Right ventricle myocardium inferior (tissue), 1 donor: ENCODE results near the gene HOXB8. TPM values are rescaled to one million over a fixed set of nuclear protein-coding genes. Genes with fewer than 3 reads are reported as not detected.

ENCODE experiments used
- ATAC-seq: fragments of 200-7000 bp; cut with Tn5 transposase; one replicate; pipeline ENCODE4 v1.9.1; 2020; ENCODE audit warnings: mild to moderate bottlenecking, moderate library complexity
- DNase-seq: peaks from one replicate; pipeline ENCODE4 v3.0.0; 2021; ENCODE audit errors: missing footprints
- intact Hi-C: fragments of 100-400 bp; cut with DNase I; formaldehyde crosslinking; loops from one replicate; pipeline ENCODE4 v1.11.0; 2022
- total RNA-seq: library from RNA; stranded (reverse); fragmentation: NEBNext Ultra II Directional; extraction: Animal tissue kit (Norgen Biotek cat#: 25700); gene quantifications from one replicate; pipeline ENCODE4 v1.2.1, GENCODE V29; 2021
- donor health status: DM: no; HTN: yes; CAD: no; lungs with severe emphysema.

Gene HOXB8
- total RNA-seq, 1 donor from 2014 or later, result not detected

DNA sequence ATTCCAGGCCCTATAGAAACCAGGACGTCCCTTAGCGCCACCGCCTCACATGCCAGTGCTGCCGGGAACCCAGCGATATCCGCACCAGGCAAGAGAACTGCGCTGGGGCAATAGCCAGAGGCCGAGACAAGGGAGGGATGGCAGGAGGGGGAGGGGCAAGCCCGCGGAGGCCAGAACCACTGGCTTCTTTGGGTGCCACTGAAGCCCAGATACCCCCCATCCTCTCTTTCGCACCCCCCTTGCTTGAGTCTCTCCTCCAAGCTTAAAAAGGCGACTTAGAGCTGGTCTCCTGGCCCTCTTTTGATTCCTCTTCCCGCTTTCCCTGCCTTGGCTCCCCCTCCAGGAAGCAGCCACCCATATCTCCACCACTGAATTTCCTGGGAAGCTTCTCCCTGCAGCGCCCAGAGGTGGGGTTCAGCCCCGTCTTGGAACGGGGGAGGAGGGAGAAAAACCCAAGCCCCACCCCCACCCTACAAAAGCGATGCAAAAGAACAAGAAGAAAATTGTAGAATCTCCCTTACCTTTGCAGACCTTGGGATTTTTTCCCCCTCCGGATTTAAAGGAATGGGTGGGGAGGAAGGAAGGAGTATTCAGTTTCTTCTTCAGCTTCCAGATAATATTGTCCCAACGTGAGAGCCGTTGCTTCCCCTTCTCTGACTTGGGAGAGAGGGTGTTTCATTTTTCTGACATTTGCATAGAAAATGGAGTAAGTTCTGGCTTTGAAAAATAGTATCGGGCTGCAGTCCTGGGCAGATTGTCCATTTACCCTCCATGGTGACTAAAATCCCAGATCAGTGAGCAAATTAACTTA, 10.9 kb downstream of the HOXB8 start:
- ATAC-seq (no peak), DNase-seq (no peak)
- intact Hi-C loops, result no loop called here

DNA sequence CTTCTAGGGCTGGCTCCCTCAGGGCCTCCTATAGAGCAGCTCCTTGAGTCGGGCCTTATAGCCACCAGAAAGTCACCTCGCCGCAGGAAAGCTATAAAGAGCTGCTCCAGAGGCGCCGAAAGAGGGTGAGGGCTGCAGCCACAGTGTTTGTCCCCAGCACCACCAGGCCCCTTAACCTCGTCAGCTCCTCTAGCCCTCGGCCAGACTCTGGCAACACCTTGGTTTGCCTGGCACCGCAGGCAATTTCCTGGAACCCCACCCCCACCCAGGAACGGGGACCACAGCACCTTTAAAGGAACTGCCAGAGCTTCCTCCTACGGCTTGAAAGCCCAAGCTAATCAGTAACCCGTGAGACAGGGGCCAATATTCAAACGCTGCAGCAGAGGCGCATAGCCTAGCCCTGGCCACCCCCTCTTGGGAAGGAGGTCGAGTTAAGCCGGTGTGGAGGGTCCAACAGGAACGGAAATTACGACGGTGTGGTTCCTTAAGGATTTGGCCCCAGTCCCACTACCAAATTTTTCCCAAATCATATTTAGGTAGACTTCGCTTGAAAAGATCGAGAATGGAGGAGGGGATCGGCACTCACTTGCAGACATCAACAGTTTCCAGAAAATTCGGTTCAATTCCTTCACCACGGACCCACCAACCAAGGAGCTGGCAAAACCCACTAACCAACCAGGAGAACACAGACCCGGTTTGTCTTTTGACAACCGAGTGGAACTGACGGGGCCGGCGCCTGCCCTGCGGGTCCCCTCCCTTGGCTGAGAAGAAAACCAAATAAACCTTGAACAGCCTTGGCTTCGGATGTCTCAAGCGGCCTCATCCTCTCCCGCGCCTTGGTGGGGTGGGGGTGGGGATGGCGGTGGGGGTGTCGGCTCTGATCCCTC, 13.3 kb downstream of the HOXB8 start:
- intact Hi-C loops, result loop anchor here (2.0 kb wide), 1 partner anchor 17 kb away; no protein-coding TSS in a partner anchor
- DNase-seq (no peak), ATAC-seq (no peak)

DNA sequence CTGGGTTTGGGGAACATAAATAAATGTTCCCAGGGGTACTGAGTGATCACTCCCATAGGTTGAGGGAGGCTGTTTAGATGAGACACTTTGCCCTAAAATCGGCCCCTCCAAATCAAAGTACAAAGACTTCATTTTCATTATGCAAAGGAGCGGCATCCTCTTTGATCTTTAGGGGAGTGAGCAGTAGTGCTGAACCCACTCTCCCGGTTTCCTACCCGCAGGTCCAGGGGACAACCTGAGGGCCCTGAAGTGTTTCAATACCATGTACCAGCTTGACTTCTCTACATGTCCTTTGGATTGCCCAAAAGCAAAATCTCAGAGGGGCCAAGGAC, 13.9 kb downstream of the HOXB8 start:
- intact Hi-C loops, result loop anchor here (2.0 kb wide), 1 partner anchor 18 kb away; no protein-coding TSS in a partner anchor
- ATAC-seq, result no peak
- DNase-seq, result no peak

DNA sequence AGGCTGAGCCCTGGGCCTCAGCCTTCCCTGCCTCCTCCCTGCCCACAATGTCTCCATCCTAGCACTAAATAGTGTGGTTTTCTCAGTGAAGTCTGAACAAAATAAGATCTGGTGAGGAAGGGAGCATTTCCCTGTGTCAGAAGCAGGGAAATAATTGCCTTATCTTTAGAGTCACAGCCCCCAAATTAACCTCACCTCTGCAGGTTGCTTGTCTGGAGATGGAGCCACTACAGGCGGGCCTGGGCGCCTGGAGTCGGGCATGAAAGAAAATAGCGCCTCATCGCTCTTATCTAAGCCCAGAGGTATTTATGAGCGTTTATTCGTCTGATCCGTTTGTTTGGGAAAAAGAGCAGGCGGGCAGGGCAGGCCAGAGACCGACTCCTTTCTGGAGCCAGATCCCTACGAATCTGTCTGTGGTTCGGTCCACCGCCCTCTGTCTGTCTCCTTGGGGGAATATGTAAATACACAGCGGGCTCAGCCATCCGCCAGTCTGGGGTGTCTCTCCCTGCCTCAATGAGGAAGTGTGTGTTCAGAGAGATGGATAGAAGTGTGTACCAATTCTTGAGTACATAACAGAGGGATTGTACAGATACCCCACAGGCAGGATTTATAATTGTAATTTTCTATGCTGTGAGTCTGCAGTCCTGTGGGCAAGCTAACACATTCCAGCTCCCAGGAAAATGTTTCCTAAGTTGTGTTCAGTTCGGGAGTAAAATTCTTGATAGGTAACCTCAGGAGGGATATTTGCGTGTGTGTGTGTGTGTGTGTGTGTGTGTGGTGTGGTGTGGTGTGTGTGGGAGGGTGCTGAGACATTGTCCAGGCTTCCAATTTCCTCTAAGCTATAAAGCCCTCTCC, 14.6 kb downstream of the HOXB8 start:
- intact Hi-C loops, result loop anchor here (2.0 kb wide), 1 partner anchor 18 kb away; no protein-coding TSS in a partner anchor
- DNase-seq (no peak), ATAC-seq (no peak)

DNA sequence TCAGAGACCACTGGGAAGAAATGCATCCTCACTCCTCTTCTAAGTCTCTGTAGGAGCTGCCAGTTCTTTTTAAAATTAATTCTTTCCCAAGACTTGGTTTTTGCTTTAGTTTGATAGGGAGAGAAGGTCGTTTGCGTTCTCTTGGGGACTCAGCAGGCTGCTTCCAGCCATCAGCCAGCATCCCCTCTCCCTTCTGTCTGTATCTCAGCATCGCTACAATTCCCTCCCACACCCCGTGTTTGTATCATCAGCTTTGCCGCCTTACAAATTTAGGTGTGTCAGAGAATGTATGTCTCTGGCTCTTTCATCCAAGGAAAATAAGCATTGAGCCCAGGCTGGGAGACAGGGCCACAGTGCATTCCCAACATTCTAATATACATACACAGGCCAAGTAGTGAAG, 15.7 kb downstream of the HOXB8 start:
- DNase-seq (no peak), ATAC-seq (no peak)
- intact Hi-C loops, result loop anchor here (10.0 kb wide), 1 partner anchor 245 kb away; no protein-coding TSS in a partner anchor

DNA sequence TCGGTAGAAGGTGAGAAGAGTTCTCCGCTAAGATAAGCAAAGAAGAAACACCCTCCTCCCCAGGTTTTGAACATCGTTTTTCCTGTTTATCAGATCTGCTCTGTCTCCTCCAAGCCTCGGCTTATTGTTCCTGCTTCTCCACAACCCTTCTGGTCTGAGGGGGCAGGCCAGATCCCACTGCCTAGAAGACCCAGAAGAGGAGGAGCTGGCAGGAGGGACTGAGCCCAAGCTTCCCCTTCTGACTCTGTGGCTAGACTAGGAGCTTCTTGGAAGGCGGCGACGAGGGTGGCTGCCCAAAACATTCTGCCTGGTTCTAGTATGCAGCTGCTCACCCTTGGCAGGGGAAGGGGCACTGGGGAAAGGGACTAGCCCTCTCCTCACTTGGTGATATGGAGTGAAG, 16.4 kb downstream of the HOXB8 start:
- DNase-seq (no peak), ATAC-seq (no peak)
- intact Hi-C loops, result loop anchor here (10.0 kb wide), 1 partner anchor 244 kb away; no protein-coding TSS in a partner anchor

DNA sequence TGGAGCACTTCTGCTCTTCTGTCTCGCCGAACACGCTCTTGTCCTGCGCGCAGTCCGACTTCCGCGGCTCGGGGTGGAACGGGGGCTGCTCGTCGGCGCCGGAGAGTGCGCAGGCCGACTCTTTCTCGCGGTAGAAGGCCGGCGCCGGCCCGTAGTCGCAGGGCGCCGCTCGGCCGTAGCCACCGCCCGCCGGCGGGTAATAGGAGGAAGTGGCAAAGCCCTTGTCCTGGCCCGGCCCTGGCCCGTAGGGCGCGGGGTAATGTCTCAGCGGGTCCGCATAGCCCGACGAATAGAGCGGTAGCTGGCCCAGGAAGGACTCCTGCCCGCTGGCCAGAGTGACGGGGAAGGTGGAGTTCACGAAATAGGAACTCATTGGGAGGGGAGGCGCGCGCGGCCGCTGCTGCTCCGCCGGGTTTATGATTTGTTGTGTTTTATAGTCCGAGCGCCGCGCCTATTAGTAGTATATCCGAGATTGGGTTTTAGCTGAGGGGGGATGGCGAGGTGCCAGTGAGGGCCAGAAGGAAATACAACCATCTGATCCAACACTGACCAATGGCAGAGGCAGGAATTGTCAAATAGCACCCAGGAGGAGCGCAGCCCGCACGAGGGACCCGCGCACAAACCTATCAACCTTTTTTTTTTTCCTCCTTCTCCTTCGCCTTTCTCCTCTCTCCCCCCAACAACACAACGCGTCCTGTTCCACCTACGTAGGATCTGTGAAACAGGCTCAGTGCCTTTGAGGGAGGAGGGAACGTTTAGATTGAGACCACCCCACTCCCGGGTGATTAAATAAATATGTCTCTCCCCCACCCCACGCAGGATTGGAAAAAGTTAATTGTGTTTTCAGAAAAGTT, 17.1 kb downstream of the HOXB8 start:
- intact Hi-C loops, result loop anchor here (10.0 kb wide), 1 partner anchor 243 kb away; no protein-coding TSS in a partner anchor
- DNase-seq (peak; percentile 81), ATAC-seq (peak; percentile 41)

DNA sequence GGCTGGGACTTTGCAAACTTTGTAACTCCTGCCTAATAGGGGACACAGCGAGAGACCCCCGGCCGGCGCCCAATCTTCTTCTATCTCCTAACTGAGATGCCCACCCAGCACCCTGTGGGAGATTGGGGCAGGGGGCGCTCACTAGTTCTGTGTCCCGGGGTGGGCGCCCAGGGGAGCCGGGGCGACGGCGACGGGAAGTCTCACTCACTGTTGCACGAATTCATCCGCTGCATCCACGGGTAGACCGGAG, 17.6 kb downstream of the HOXB8 start:
- peak; percentile 17 for ATAC-seq
- intact Hi-C loops, result loop anchor here (10.0 kb wide), 1 partner anchor 243 kb away; no protein-coding TSS in a partner anchor
- no peak for DNase-seq

DNA sequence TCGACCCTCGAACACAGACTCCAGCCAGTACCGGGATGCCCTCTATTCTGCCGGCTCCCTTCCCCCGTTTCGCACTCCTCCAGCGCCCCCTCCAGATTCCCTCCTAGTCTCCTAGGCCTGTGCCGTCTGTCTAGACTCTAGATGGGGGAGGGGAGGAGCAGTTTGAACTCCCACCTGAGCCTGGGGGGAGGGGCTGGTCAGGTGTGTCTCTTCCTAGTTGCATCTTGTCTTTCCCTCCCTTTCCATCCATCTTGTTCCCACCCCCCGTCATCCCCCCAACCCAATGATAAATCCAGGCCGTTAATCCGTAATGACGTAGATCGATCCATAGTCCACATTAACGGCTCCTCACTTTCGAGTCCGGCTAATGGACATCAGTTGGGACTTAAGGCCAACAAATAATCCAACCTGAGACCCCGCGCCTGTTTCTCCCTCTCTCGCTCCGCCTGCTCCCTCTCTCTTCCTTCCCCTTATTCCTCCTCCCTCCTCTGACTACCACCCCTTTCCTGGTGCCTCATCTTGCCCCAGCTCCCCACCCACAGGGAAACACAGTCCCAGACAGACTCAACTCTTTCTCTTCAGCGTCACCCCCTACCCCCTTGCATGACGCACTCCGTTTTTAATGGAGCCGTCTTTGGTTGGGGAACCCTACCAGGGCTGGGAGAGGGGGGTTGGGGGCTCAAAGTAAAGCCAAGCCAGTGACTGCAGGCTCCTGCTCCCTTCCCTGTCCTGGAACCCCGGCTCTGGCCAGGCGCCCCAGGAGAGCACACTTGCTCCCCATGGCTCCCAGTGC, 18.2 kb downstream of the HOXB8 start:
- DNase-seq (no peak), ATAC-seq (no peak)
- intact Hi-C loops, result loop anchor here (10.0 kb wide), 1 partner anchor 242 kb away; no protein-coding TSS in a partner anchor

DNA sequence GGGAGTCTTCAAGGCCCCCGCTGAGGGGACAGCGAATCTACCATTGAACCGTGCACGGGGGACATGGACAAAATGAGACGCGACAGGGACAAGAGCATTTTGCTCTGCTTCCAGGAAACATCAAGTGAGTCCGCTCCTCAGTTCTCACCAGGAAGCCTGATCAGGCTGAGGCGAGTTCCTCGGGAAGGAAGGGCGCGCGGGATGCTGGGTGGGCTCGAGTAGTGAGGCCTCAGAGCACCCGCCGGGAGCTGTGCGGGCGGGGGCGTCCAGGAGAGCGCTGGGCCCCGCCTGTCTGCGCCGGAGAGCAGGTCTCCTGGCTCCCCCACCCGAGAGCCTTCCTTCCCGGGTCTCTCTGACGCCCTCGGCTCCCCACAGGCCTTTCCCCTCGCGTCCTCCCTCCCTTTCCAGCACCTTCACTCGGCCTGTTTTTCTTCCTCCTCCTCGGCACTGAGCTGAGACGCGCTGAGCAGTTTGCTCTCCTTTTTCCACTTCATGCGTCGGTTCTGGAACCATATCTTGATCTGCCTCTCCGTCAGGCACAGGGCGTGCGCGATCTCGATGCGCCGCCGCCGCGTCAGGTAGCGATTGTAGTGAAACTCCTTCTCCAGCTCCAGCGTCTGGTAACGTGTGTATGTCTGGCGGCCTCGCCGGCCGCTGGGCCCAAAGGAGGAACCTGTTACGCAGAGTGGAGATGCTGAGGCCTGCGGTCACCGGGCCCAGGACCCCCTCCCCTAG, 18.9 kb downstream of the HOXB8 start:
- intact Hi-C loops, result loop anchor here (10.0 kb wide), 1 partner anchor 241 kb away; no protein-coding TSS in a partner anchor
- ATAC-seq (no peak), DNase-seq (no peak)

DNA sequence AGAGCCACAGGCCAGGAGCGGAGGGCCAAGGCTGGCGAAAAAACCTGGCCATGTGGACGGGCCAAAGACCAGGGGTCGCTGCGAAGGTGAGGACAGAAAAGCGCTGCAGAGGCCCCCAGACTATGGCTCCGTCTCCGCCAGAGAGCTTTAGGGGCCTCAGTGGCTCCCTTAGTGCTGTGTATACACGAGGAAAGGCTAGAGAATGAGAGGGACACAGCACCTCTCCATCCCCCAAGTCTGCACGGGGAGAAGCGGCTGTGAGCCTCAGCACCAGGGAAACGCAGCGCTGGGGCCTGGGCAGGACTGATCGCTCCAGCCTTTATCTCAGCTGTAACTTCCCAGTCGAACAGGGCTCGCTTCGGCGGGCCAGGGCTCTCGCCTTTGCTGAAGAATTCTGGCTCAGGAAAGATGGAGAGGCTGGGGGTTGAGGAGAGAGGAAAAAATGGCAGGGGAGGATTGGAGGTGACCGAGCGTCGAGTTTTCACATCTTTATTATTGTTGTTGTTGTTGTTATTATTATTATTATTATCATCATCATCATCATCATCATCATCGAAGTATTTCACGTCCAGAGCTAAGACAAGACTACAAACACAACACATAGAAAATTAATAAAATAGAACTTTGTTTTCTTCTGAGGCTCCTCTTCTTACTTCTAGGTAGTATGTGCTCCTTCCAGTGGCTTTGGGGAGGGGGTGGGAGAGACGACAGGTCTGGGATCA, 19.7 kb downstream of the HOXB8 start:
- intact Hi-C loops, result loop anchor here (10.0 kb wide), 1 partner anchor 241 kb away; no protein-coding TSS in a partner anchor
- DNase-seq, result no peak
- ATAC-seq, result no peak

DNA sequence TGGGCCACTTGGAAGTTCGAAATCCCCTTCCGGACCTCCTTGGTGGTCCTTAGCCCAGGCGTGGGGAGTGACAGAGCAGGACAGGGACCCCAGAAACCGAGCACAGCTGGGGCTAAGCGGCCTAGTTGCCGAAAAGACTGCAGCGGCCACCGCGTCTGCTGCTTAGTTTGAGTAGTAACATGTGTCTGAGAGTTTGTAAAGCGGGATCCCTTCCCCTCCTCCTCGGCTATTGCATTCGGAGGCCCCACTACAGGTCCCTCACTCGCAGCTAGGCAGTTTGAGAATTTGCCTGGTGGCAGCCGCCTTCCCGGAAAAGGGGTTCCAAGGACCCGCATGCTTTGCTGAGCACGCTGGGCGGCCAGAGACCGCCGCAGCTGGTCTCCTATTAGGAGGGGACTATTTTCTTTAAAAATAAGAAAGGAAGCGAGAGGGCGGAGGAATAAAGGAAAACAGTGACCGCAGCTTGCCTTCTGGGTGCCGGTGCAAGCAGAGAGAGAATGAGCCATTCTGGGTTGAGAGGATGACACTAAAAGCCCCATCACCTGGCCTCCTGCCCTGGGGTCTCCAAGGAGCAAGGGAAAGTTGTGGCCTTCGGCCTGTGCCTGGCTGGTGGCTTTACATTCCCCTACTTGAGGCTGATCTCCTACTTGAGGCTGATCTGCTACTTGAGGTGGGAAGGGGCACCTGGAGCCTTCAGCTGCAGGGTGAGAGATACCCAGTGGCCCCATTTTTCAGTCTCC, 20.4 kb downstream of the HOXB8 start:
- intact Hi-C loops, result loop anchor here (10.0 kb wide), 1 partner anchor 240 kb away; no protein-coding TSS in a partner anchor
- no peak for DNase-seq
- no peak for ATAC-seq

DNA sequence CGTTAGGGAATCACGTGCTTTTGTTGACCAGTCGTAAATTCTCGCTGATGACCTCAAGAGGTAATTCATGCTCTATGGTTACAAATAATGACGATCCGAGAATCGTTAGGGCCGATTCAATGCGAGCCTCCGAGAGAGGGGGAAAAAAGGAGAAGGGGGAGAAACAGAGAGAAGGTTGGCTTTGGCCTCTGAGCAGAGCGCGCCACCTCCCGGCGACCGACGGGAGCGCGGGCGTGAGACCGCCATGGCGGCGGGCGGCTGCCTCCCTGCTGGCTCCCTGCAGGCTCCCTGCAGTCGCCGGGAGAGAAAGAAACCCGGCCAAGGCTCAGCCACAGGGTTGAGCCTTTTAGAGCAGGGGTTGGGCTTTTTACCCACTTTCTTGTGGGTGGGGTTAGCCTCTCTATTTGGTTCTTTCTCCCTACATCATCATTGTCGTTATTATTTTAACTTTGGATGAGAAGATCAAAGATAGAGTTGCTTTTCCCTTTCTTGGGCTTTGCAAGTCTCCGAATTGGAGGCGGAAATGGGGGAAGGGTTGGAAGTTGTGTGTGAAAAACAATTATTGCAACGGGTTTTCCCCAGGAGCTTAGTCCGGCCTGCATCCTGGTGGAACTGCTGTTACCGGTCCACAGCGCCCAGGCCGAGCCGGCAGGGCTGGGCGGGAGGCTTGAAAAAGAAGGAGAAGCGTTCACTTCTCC, 21.1 kb downstream of the HOXB8 start:
- DNase-seq (peak; percentile 84), ATAC-seq (peak; percentile 62)
- intact Hi-C loops, result loop anchor here (10.0 kb wide), 1 partner anchor 239 kb away; no protein-coding TSS in a partner anchor

DNA sequence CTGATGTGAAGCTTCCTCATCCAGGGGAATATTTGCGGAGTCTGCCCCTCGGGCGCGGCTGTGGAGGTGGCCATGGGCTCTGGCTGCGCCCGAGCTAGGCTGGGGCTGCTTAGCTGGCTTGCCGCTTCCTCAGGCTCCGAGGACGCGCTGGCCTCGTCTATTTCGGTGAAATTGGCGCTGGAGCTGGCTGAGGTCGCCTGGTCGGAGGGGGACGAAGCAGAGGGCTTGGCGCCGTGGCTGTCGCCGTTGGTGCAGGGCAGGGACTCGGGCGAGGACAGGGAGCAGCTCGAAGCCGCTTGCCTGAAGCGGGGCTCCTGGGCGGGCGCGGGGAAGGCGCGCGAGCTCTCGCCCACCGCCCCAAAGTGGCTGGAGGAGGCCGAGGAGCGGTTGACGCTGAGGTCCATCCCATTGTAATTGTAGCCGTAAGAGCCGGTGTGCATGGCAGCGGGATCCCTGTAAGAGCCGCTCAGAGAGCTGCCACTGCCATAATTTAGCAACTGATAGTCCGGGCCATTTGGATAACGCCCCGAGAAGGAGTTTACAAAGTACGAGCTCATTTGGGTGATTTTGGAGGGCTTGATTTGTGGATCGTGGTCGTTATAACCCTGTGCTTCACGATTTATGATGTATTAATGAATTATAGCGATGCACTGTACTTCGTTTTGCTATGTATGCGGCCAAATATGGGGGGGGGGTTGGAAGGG, 21.8 kb downstream of the HOXB8 start, which contains the start of gene HOXB5:
TSS of gene HOXB5 (minus strand) at position 654 of the 704 bp plus-strand sequence. CDS start at position 557, 97 bp downstream.
- ATAC-seq, result no peak
- no peak for DNase-seq
- intact Hi-C loops, result loop anchor here (10.0 kb wide), 1 partner anchor 238 kb away; no protein-coding TSS in a partner anchor
